ENCODE measurements around the gene LDHA.

Gene LDHA

DNA sequence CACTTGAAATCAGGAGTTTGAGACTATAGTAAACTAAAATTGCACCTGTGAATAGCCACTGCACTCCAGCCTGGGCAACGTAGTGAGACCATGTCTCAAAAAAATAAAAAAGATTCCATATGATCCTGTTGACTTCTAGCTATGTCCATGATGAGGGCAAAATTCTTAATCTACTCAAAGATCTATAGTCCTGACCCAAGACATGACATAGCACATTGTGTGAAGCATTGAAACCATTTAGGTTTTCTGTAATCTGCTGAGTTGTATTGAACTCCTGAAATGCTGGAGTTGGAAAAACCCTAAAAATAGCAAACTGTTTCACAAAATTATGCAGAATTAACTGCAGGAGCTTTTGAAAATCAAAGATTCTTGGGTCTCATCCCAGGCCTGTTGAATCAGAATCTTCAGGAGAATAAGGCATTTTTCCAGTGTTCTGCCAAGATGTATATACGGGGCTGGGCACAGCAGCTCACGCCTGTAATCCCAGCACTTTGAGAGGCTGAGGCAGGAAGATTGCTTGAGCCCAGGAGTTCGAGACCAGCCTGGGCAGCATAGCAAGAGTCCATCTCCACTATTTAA is 29.8 kb upstream of the LDHA start:
- H3K27ac ChIP-seq: no peak overlapping the region
- peaks cover 56% of the 10 kb centered on the region for H3K36me3 ChIP-seq
- DNase-seq: no peak
- H3K9me3 ChIP-seq (ENCODE audit: severe bottlenecking): no peaks in the 10 kb centered on the region
- H3K27me3 ChIP-seq (ENCODE audit: insufficient read depth, low read depth, severe bottlenecking): no peaks in the 10 kb centered on the region
- H3K4me3 ChIP-seq (ENCODE audit: low read depth, low read length): no peak overlapping the region
- TF ChIP-seq, protein P1, sequence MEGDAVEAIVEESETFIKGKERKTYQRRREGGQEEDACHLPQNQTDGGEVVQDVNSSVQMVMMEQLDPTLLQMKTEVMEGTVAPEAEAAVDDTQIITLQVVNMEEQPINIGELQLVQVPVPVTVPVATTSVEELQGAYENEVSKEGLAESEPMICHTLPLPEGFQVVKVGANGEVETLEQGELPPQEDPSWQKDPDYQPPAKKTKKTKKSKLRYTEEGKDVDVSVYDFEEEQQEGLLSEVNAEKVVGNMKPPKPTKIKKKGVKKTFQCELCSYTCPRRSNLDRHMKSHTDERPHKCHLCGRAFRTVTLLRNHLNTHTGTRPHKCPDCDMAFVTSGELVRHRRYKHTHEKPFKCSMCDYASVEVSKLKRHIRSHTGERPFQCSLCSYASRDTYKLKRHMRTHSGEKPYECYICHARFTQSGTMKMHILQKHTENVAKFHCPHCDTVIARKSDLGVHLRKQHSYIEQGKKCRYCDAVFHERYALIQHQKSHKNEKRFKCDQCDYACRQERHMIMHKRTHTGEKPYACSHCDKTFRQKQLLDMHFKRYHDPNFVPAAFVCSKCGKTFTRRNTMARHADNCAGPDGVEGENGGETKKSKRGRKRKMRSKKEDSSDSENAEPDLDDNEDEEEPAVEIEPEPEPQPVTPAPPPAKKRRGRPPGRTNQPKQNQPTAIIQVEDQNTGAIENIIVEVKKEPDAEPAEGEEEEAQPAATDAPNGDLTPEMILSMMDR (IDR thresholded peaks at IDR 0.05; ENCODE audit: low read depth, low read length): no peak

DNA sequence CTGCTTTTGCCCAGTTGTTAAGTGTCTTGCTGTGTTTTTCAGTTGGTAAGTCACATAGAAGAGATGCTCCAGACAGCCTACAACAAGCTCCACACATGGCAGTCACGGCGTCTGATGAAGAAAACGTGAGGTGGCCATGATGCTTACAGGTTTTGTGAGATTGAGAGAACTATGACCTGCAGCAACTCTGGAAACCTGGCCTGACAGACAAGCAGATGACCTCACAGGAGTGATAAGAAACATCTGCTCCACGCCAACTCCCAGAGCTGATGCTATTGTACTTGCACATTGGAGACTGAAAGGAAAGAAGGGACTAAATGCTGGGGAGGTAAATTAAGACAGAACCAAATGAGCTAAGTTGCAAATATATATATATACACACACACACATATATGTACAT is 28.6 kb upstream of the LDHA start:
- no peak overlapping the region for H3K27ac ChIP-seq
- DNase-seq: no peak
- H3K4me3 ChIP-seq (ENCODE audit: low read depth, low read length): no peak overlapping the region
- H3K9me3 ChIP-seq (ENCODE audit: severe bottlenecking): no peaks in the 10 kb centered on the region
- H3K27me3 ChIP-seq (ENCODE audit: insufficient read depth, low read depth, severe bottlenecking): no peaks in the 10 kb centered on the region
- TF ChIP-seq, protein P1 (IDR thresholded peaks at IDR 0.05; ENCODE audit: low read depth, low read length): no peak
- peaks cover 56% of the 10 kb centered on the region for H3K36me3 ChIP-seq

DNA sequence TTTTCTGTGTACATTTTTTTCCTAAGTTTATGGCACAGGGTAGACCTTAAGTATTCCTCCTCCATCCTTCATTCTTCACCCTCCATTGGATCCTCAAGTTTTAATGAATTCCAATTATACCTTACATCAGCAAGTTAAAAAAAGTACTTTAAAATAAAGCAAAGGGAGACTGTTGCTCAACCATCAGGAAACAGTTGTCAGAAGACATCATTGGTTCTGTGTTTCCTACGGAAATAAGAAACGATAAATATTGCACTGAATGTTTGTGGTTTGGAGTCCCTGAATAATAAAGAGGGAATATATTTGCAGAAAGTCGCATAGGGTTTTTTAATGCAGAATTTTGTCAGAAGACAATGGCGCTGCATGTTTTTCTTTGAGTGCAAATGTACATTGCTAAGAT is 28.1 kb upstream of the LDHA start:
- TF ChIP-seq, protein P1 (IDR thresholded peaks at IDR 0.05; ENCODE audit: low read depth, low read length): no peak
- no peaks in the 10 kb centered on the region for H3K9me3 ChIP-seq (ENCODE audit: severe bottlenecking)
- no peak overlapping the region for H3K4me3 ChIP-seq (ENCODE audit: low read depth, low read length)
- H3K27ac ChIP-seq: no peak overlapping the region
- H3K36me3 ChIP-seq: peaks cover 50% of the 10 kb centered on the region
- DNase-seq: no peak
- H3K27me3 ChIP-seq (ENCODE audit: insufficient read depth, low read depth, severe bottlenecking): no peaks in the 10 kb centered on the region

DNA sequence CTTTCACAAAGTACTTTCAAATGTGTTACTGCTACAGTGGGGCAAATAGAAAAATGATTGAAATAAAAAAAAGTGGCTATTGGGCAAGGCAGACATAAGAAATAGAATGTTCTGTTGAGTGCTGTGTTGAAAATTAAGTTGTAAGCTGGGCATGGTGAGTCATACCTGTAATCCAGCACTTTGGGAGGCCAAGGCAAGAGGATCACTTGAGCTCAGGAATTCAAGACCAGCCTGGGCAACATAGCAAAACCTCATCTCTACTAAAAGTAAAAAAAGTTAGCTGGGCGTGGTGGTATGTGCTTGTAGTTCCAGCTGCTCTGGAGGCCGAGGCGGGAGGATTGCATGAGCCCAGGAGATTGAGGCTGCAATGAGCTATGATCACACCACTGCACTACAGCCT is 26.9 kb upstream of the LDHA start:
- no peak for DNase-seq
- H3K27ac ChIP-seq: no peak overlapping the region
- peaks cover 41% of the 10 kb centered on the region for H3K36me3 ChIP-seq
- TF ChIP-seq, protein P1 (IDR thresholded peaks at IDR 0.05; ENCODE audit: low read depth, low read length): no peak
- H3K27me3 ChIP-seq (ENCODE audit: insufficient read depth, low read depth, severe bottlenecking): no peaks in the 10 kb centered on the region
- H3K4me3 ChIP-seq (ENCODE audit: low read depth, low read length): no peak overlapping the region
- no peaks in the 10 kb centered on the region for H3K9me3 ChIP-seq (ENCODE audit: severe bottlenecking)

DNA sequence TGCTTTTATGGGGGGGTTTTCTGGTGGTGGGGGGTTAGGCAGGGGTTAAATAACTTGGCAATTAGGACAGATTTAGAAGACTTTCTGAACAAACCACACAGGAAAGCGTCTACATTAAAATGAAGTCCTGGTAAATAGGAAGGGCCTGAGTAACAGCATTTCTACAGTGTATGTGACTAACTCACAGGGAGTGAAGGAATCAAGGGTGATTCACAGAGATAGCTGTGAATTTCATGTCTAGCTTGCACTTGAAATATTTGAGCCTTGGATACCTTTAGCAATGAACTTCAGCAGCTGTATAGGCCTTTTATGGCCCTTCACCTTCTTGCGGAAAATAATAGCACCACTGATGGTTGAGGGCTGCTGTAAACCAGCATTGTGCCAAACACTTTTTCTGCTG is 26.1 kb upstream of the LDHA start:
- no peaks in the 10 kb centered on the region for H3K9me3 ChIP-seq (ENCODE audit: severe bottlenecking)
- DNase-seq: no peak
- H3K27ac ChIP-seq: no peak overlapping the region
- peaks cover 36% of the 10 kb centered on the region for H3K36me3 ChIP-seq
- TF ChIP-seq, protein P1 (IDR thresholded peaks at IDR 0.05; ENCODE audit: low read depth, low read length): no peak
- no peak overlapping the region for H3K4me3 ChIP-seq (ENCODE audit: low read depth, low read length)
- no peaks in the 10 kb centered on the region for H3K27me3 ChIP-seq (ENCODE audit: insufficient read depth, low read depth, severe bottlenecking)

DNA sequence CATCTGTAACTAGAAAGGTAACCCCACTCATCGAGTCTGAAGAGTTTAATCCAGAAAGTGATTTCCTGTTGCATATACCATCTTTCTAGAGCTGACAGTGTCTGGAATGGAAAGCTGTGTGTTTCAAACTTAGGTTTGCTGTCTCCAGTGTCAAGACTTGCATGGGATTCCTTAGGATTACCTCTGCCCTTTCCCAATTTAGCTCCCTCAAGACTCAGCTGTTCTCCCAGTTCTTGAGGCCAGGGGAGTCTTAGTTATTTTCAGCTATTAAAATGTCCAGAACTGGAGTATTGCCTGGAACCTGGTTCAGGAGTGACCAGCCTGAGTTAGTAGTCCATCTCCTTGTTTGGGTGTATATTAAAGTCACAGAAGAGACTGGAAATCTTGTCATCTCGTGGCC is 25.0 kb upstream of the LDHA start:
- H3K27ac ChIP-seq: no peak overlapping the region
- no peak for DNase-seq
- peaks cover 24% of the 10 kb centered on the region for H3K36me3 ChIP-seq
- TF ChIP-seq, protein P1 (IDR thresholded peaks at IDR 0.05; ENCODE audit: low read depth, low read length): no peak
- H3K4me3 ChIP-seq (ENCODE audit: low read depth, low read length): no peak overlapping the region
- no peaks in the 10 kb centered on the region for H3K9me3 ChIP-seq (ENCODE audit: severe bottlenecking)
- no peaks in the 10 kb centered on the region for H3K27me3 ChIP-seq (ENCODE audit: insufficient read depth, low read depth, severe bottlenecking)

Data from WERI-Rb-1 (cell line).